ENCODE results near the gene DENND4C. TPM values are rescaled to one million over a fixed set of nuclear protein-coding genes. Genes with fewer than 3 reads are reported as not detected.
"Not testable (repeated sequence)": the region's sequence is repeated elsewhere in the genome, so short reads cannot be mapped to it uniquely, and the experiment has no call there.

Gene DENND4C
- total RNA-seq, 1 donor: 91.5 TPM

- H3K27me3 ChIP-seq (ENCODE audit: insufficient read depth, low read length): no peaks in the 10 kb centered on the region
- H3K4me3 ChIP-seq (ENCODE audit: low read length): no peak overlapping the region
- H3K4me1 ChIP-seq (ENCODE audit: insufficient read depth, low read length): peaks cover 3% of the 10 kb centered on the region
- no peaks in the 10 kb centered on the region for H3K9me3 ChIP-seq (ENCODE audit: low read depth, low read length)
These were observed 13.0 kb downstream of the DENND4C start for GRCh38 chr9:19243366-19244033.

GRCh38 chr9:19246891-19247290, 16.4 kb downstream of the DENND4C start:
- Histone ChIP-seq H3K4me3 (ENCODE audit: low read length) (no peak overlapping the region), H3K27me3 (ENCODE audit: insufficient read depth, low read length) (no peaks in the 10 kb centered on the region), H3K9me3 (ENCODE audit: low read depth, low read length) (no peaks in the 10 kb centered on the region), H3K4me1 (ENCODE audit: insufficient read depth, low read length) (no peaks in the 10 kb centered on the region)

GRCh38 chr9:19247420-19247819, 16.9 kb downstream of the DENND4C start:
- Histone ChIP-seq H3K9me3 (ENCODE audit: low read depth, low read length) (no peaks in the 10 kb centered on the region), H3K27me3 (ENCODE audit: insufficient read depth, low read length) (no peaks in the 10 kb centered on the region), H3K4me3 (ENCODE audit: low read length) (no peak overlapping the region), H3K4me1 (ENCODE audit: insufficient read depth, low read length) (no peaks in the 10 kb centered on the region)

GRCh38 chr9:19250346-19250745, 19.9 kb downstream of the DENND4C start:
- H3K4me1 ChIP-seq (ENCODE audit: insufficient read depth, low read length); H3K4me3 ChIP-seq (ENCODE audit: low read length); H3K27me3 ChIP-seq (ENCODE audit: insufficient read depth, low read length); H3K9me3 ChIP-seq (ENCODE audit: low read depth, low read length): not testable (repeated sequence)

GRCh38 chr9:19251203-19251602, 20.7 kb downstream of the DENND4C start:
- not testable (repeated sequence) for H3K9me3 ChIP-seq (ENCODE audit: low read depth, low read length); H3K4me1 ChIP-seq (ENCODE audit: insufficient read depth, low read length); H3K27me3 ChIP-seq (ENCODE audit: insufficient read depth, low read length); H3K4me3 ChIP-seq (ENCODE audit: low read length)

- H3K4me3 ChIP-seq (ENCODE audit: low read length); H3K9me3 ChIP-seq (ENCODE audit: low read depth, low read length); H3K27me3 ChIP-seq (ENCODE audit: insufficient read depth, low read length): not testable (repeated sequence)
These were observed 21.1 kb downstream of the DENND4C start for GRCh38 chr9:19251622-19252021.

GRCh38 chr9:19252174-19252884, 21.8 kb downstream of the DENND4C start:
- H3K4me1 ChIP-seq (ENCODE audit: insufficient read depth, low read length): no peaks in the 10 kb centered on the region
- no peak overlapping the region for H3K4me3 ChIP-seq (ENCODE audit: low read length)
- no peaks in the 10 kb centered on the region for H3K9me3 ChIP-seq (ENCODE audit: low read depth, low read length)
- no peaks in the 10 kb centered on the region for H3K27me3 ChIP-seq (ENCODE audit: insufficient read depth, low read length)

More at GRCh38 chr9:19251622-19252021, 21.1 kb downstream of the DENND4C start:
- not testable (repeated sequence) for H3K4me1 ChIP-seq (ENCODE audit: insufficient read depth, low read length)

- no peak overlapping the region for H3K4me3 ChIP-seq (ENCODE audit: low read length)
- H3K9me3 ChIP-seq (ENCODE audit: low read depth, low read length): no peaks in the 10 kb centered on the region
- H3K27me3 ChIP-seq (ENCODE audit: insufficient read depth, low read length): no peaks in the 10 kb centered on the region
- H3K4me1 ChIP-seq (ENCODE audit: insufficient read depth, low read length): no peaks in the 10 kb centered on the region
These were observed 22.4 kb downstream of the DENND4C start for GRCh38 chr9:19252885-19253219.

- no peaks in the 10 kb centered on the region for H3K27me3 ChIP-seq (ENCODE audit: insufficient read depth, low read length)
- H3K4me1 ChIP-seq (ENCODE audit: insufficient read depth, low read length): no peaks in the 10 kb centered on the region
- H3K9me3 ChIP-seq (ENCODE audit: low read depth, low read length): no peaks in the 10 kb centered on the region
- H3K4me3 ChIP-seq (ENCODE audit: low read length): no peak overlapping the region
These were observed 24.6 kb downstream of the DENND4C start for GRCh38 chr9:19255112-19255511.

GRCh38 chr9:19255821-19256220, 25.3 kb downstream of the DENND4C start:
- H3K9me3 ChIP-seq (ENCODE audit: low read depth, low read length): no peaks in the 10 kb centered on the region
- no peaks in the 10 kb centered on the region for H3K4me1 ChIP-seq (ENCODE audit: insufficient read depth, low read length)
- no peaks in the 10 kb centered on the region for H3K27me3 ChIP-seq (ENCODE audit: insufficient read depth, low read length)
- H3K4me3 ChIP-seq (ENCODE audit: low read length): no peak overlapping the region

- not testable (repeated sequence) for H3K4me1 ChIP-seq (ENCODE audit: insufficient read depth, low read length); H3K4me3 ChIP-seq (ENCODE audit: low read length); H3K27me3 ChIP-seq (ENCODE audit: insufficient read depth, low read length); H3K9me3 ChIP-seq (ENCODE audit: low read depth, low read length)
These were observed 29.3 kb downstream of the DENND4C start for GRCh38 chr9:19259665-19260255.

GRCh38 chr9:19265602-19266001, 35.1 kb downstream of the DENND4C start:
- not testable (repeated sequence) for H3K9me3 ChIP-seq (ENCODE audit: low read depth, low read length); H3K4me1 ChIP-seq (ENCODE audit: insufficient read depth, low read length); H3K27me3 ChIP-seq (ENCODE audit: insufficient read depth, low read length); H3K4me3 ChIP-seq (ENCODE audit: low read length)

- H3K9me3 ChIP-seq (ENCODE audit: low read depth, low read length); H3K4me3 ChIP-seq (ENCODE audit: low read length); H3K4me1 ChIP-seq (ENCODE audit: insufficient read depth, low read length); H3K27me3 ChIP-seq (ENCODE audit: insufficient read depth, low read length): not testable (repeated sequence)
These were observed 36.4 kb downstream of the DENND4C start for GRCh38 chr9:19266778-19267384.

- Histone ChIP-seq H3K4me1 (ENCODE audit: insufficient read depth, low read length) (peaks cover 7% of the 10 kb centered on the region), H3K9me3 (ENCODE audit: low read depth, low read length) (peaks cover 9% of the 10 kb centered on the region), H3K4me3 (ENCODE audit: low read length) (no peak overlapping the region)
These were observed 39.1 kb downstream of the DENND4C start for GRCh38 chr9:19269582-19269981.

GRCh38 chr9:19270421-19270949, 40.0 kb downstream of the DENND4C start:
- H3K4me3 ChIP-seq (ENCODE audit: low read length): no peak overlapping the region
- H3K27me3 ChIP-seq (ENCODE audit: insufficient read depth, low read length): no peaks in the 10 kb centered on the region
- peaks cover 9% of the 10 kb centered on the region for H3K9me3 ChIP-seq (ENCODE audit: low read depth, low read length)
- H3K4me1 ChIP-seq (ENCODE audit: insufficient read depth, low read length): peaks cover 4% of the 10 kb centered on the region

More at GRCh38 chr9:19269582-19269981, 39.1 kb downstream of the DENND4C start:
- H3K27me3 ChIP-seq (ENCODE audit: insufficient read depth, low read length): no peaks in the 10 kb centered on the region

Measured in mononuclear cell (primary cell).